Neural crest cell (in vitro differentiated cells): ENCODE data around the gene TPBGL. TPM values are rescaled to one million over a fixed set of nuclear protein-coding genes. Genes with fewer than 3 reads are reported as not detected.
A peak's percentile ranks its signal among the peaks of the same experiment; 100 is the strongest.

ENCODE experiments used
- DNase-seq: peaks from one replicate; pipeline ENCODE4 v3.0.0; 2021; ENCODE audit warnings: low read depth, mixed read lengths, low spot score
- H3K27ac Mint-ChIP-seq: one replicate; pipeline ENCODE4 v1.8.0; 2021; ENCODE audit warnings: mild to moderate bottlenecking, mixed read lengths; ENCODE audit not compliant: unreplicated experiment
- H3K27me3 Mint-ChIP-seq: 2 replicates; pipeline ENCODE4 v1.8.0; 2021; ENCODE audit warnings: low read depth, mild to moderate bottlenecking, mixed read lengths
- H3K36me3 Mint-ChIP-seq: 2 replicates; pipeline ENCODE4 v1.8.0; 2021; ENCODE audit warnings: low read depth, mild to moderate bottlenecking, mixed read lengths
- H3K4me1 Mint-ChIP-seq: 2 replicates; pipeline ENCODE4 v1.8.0; 2021; ENCODE audit warnings: mixed read lengths
- H3K4me3 Mint-ChIP-seq: one replicate; pipeline ENCODE4 v1.8.0; 2021; ENCODE audit warnings: mild to moderate bottlenecking, mixed read lengths
- H3K9me3 Mint-ChIP-seq: 2 replicates; pipeline ENCODE4 v1.8.0; 2021; ENCODE audit warnings: mixed read lengths
- total RNA-seq: library from RNA; stranded (reverse); gene quantifications from 2 replicates; pipeline ENCODE4 v1.2.1, GENCODE V29; 2021
- TF ChIP-seq, protein P1 (sequence below): fragments of 200-600 bp; sonication (generic); conservative IDR thresholded peaks from 2 replicates; pipeline ENCODE4 v1.5.0; 2021; ENCODE audit warnings: antibody characterized with exemption, mild to moderate bottlenecking

TPBGL gene
- total RNA-seq, 1 donor from 2014 or later = 0.19 TPM

DNA sequence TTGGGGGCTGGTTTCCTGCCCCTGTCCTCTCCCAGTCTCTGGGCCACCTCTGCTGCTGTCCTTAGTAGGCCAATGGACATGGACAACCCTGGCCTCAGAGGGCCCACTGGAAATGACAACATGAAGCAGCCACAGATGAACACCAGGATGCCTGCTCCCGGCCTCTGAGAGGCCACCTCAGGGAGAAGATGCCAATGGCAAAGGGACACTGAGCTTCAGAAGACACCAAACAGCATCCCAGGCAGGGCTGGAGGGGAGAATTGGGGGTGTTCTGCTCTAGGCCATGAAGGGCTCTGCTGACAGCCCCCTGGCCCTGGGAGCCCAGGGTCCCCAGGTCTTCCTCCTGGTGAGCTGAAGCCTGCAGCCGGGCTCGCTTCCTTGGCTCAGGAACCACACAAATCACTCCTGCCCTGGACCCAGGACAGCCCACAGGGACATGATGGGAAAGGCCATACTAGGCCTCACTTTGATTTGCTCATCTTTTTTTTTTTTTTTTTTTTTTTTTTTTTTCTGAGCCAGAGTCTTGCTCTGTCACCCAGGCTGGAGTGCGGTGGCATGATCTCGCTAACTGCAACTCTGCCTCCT is 45.3 kb downstream of the TPBGL start:
- no peaks in the 10 kb centered on the region for H3K27me3 Mint-ChIP-seq
- H3K4me3 Mint-ChIP-seq = no peak overlapping the region
- H3K4me1 Mint-ChIP-seq = peaks cover 7% of the 10 kb centered on the region
- TF ChIP-seq, protein P1, sequence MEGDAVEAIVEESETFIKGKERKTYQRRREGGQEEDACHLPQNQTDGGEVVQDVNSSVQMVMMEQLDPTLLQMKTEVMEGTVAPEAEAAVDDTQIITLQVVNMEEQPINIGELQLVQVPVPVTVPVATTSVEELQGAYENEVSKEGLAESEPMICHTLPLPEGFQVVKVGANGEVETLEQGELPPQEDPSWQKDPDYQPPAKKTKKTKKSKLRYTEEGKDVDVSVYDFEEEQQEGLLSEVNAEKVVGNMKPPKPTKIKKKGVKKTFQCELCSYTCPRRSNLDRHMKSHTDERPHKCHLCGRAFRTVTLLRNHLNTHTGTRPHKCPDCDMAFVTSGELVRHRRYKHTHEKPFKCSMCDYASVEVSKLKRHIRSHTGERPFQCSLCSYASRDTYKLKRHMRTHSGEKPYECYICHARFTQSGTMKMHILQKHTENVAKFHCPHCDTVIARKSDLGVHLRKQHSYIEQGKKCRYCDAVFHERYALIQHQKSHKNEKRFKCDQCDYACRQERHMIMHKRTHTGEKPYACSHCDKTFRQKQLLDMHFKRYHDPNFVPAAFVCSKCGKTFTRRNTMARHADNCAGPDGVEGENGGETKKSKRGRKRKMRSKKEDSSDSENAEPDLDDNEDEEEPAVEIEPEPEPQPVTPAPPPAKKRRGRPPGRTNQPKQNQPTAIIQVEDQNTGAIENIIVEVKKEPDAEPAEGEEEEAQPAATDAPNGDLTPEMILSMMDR = no peak
- no peak for DNase-seq
- H3K36me3 Mint-ChIP-seq = peaks cover 3% of the 10 kb centered on the region
- H3K27ac Mint-ChIP-seq = no peak overlapping the region
- no peaks in the 10 kb centered on the region for H3K9me3 Mint-ChIP-seq

DNA sequence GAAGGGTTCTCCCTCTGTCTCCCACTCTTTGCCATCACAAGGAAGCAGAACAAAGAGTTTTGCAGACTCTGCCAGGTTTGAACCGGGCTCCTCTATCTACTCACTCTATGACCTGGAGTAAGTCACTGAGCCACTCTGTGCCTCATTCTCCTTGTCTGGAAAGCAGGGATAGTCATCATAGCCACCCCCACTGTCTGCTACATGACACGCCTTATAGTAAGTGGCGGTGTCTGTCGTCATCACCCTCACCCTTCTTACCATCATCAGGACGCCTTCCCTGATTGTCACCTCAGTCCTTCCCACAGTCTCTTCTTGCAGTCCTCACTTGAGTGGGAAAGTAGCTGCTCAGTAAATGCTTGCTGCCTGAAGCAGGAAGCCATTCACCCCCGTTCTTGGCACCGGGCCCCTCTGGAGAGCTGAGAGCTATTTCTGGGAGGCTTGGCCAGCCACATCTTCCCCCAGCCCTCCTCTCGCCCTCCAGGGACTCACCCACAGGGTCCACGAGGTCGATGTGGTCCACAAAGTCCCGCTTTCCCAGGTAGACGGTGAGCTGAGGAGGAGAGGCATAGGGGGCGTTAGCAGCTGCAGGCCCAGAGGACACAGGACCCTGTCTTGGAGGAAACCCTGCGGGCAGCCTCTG is 46.4 kb downstream of the TPBGL start:
- H3K4me3 Mint-ChIP-seq = no peak overlapping the region
- no peak for DNase-seq
- H3K36me3 Mint-ChIP-seq = peaks cover 3% of the 10 kb centered on the region
- no peak overlapping the region for H3K27ac Mint-ChIP-seq
- no peaks in the 10 kb centered on the region for H3K27me3 Mint-ChIP-seq
- H3K9me3 Mint-ChIP-seq = no peaks in the 10 kb centered on the region
- TF ChIP-seq, protein P1 = no peak
- peaks cover 7% of the 10 kb centered on the region for H3K4me1 Mint-ChIP-seq

DNA sequence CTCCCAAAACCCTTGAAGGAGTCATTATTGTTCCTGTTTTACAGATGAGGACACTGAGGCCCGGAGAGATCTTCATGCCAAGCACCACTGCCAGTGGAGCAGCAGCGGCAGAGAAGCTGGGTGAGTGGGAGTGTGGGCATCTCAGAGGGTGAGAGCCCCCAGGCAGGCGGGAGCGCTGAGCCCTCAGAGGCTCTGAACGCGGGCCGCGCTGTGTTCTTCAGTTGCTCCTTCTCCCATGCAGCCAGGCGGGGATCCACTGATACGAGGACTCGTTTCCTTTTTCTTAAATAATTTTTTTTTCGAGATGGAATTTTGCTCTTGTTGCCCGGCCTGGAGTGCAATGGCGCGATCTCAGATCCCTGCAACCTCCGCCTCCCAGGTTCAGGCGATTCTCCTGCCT is 47.0 kb downstream of the TPBGL start:
- H3K4me3 Mint-ChIP-seq = no peak overlapping the region
- H3K36me3 Mint-ChIP-seq = peaks cover 3% of the 10 kb centered on the region
- H3K27me3 Mint-ChIP-seq = no peaks in the 10 kb centered on the region
- no peaks in the 10 kb centered on the region for H3K9me3 Mint-ChIP-seq
- TF ChIP-seq, protein P1 = no peak
- H3K4me1 Mint-ChIP-seq = peaks cover 7% of the 10 kb centered on the region
- DNase-seq = no peak
- H3K27ac Mint-ChIP-seq = no peak overlapping the region

DNA sequence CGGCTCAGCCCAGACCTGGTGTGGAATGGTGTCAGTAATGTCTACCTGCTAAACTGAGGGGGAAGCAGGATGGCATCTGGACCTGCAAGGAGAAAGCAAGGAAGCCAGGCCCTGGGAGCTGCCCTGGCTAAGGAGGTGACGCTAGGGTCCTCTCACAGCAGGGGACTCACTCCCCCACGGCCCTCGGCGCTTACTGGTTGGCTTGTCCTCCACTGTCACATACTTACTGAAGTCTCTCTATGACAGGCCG is 48.9 kb downstream of the TPBGL start:
- DNase-seq = no peak
- no peaks in the 10 kb centered on the region for H3K27me3 Mint-ChIP-seq
- TF ChIP-seq, protein P1 = no peak
- H3K27ac Mint-ChIP-seq = peak overlapping the region; percentile 85
- H3K4me1 Mint-ChIP-seq = peaks cover 11% of the 10 kb centered on the region
- H3K36me3 Mint-ChIP-seq = peaks cover 3% of the 10 kb centered on the region
- H3K4me3 Mint-ChIP-seq = no peak overlapping the region
- H3K9me3 Mint-ChIP-seq = no peaks in the 10 kb centered on the region

DNA sequence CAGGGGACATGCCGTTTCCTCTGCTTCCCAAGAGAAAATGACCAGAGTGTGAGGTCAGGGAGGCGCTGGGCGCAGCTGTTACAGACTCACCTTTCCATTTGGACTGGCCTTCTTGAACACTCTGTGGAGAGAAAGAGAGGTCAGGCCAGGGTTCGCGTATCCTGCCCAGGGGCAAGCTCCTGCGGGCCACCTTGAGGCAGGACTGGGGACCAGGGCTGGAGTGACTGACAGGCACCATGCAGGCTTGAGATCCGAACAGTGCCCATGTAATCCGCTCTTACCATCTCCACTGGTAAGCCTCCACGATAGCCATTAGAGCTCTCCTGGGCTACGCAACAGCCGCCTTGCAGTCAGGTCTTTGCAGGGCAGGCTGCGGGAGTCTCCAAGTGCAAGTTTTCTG is 49.3 kb downstream of the TPBGL start:
- peaks cover 3% of the 10 kb centered on the region for H3K36me3 Mint-ChIP-seq

More for the DNA sequence above, 49.3 kb downstream of the TPBGL start:
- no peaks in the 10 kb centered on the region for H3K9me3 Mint-ChIP-seq
- TF ChIP-seq, protein P1 = no peak
- no peak overlapping the region for H3K27ac Mint-ChIP-seq
- H3K4me1 Mint-ChIP-seq = peaks cover 10% of the 10 kb centered on the region
- H3K27me3 Mint-ChIP-seq = no peaks in the 10 kb centered on the region
- DNase-seq = no peak
- no peak overlapping the region for H3K4me3 Mint-ChIP-seq
